ENCODE data around the gene NDUFB7.
"Not testable (repeated sequence)": the region's sequence is repeated elsewhere in the genome, so short reads cannot be mapped to it uniquely, and the experiment has no call there.

NDUFB7 gene

GRCh38 chr19:14544047-14544446 lies 27.8 kb downstream of the NDUFB7 start:
- no peak for DNase-seq (ENCODE audit: extremely low read depth, low read depth)
- TF ChIP-seq CTCF (IDR thresholded peaks at IDR 0.05; ENCODE audit: low read depth, low read length, missing control alignments) = no peak
- no peak overlapping the region for H3K4me3 ChIP-seq (replicated peaks; ENCODE audit: low read depth, low read length)

- DNase-seq (ENCODE audit: extremely low read depth, low read depth) = no peak
- TF ChIP-seq CTCF (IDR thresholded peaks at IDR 0.05; ENCODE audit: low read depth, low read length, missing control alignments) = no peak
- no peak overlapping the region for H3K4me3 ChIP-seq (replicated peaks; ENCODE audit: low read depth, low read length)
Observed at GRCh38 chr19:14542711-14543328, 29.0 kb downstream of the NDUFB7 start.

GRCh38 chr19:14541979-14542378 lies 29.9 kb downstream of the NDUFB7 start:
- not testable (repeated sequence) for H3K4me3 ChIP-seq (replicated peaks; ENCODE audit: low read depth, low read length); DNase-seq (ENCODE audit: extremely low read depth, low read depth)

- no peak for TF ChIP-seq CTCF (IDR thresholded peaks at IDR 0.05; ENCODE audit: low read depth, low read length, missing control alignments)
- DNase-seq (ENCODE audit: extremely low read depth, low read depth) = no peak
- H3K4me3 ChIP-seq (replicated peaks; ENCODE audit: low read depth, low read length) = no peak overlapping the region
Observed at GRCh38 chr19:14540741-14541525, 30.9 kb downstream of the NDUFB7 start.

GRCh38 chr19:14536926-14537692 lies 34.8 kb downstream of the NDUFB7 start:
- TF ChIP-seq CTCF (IDR thresholded peaks at IDR 0.05; ENCODE audit: low read depth, low read length, missing control alignments) = no peak
- no peak overlapping the region for H3K4me3 ChIP-seq (replicated peaks; ENCODE audit: low read depth, low read length)
- DNase-seq (ENCODE audit: extremely low read depth, low read depth) = no peak

- no peak for TF ChIP-seq CTCF (IDR thresholded peaks at IDR 0.05; ENCODE audit: low read depth, low read length, missing control alignments)
- no peak for DNase-seq (ENCODE audit: extremely low read depth, low read depth)
- no peak overlapping the region for H3K4me3 ChIP-seq (replicated peaks; ENCODE audit: low read depth, low read length)
Observed at GRCh38 chr19:14533450-14533849, 38.4 kb downstream of the NDUFB7 start.

GRCh38 chr19:14530506-14530905 lies 41.4 kb downstream of the NDUFB7 start:
- no peak for DNase-seq (ENCODE audit: extremely low read depth, low read depth)
- peak overlapping the region; percentile 80 for H3K4me3 ChIP-seq (replicated peaks; ENCODE audit: low read depth, low read length)
- no peak for TF ChIP-seq CTCF (IDR thresholded peaks at IDR 0.05; ENCODE audit: low read depth, low read length, missing control alignments)
